Amniotic stem cell (primary cell): ENCODE data around the gene LARGE1.

Experiments used
- DNase-seq: peaks from one replicate; lab custom pipeline; 2025; lab: John Stamatoyannopoulos, UW

The LARGE1 gene

DNA sequence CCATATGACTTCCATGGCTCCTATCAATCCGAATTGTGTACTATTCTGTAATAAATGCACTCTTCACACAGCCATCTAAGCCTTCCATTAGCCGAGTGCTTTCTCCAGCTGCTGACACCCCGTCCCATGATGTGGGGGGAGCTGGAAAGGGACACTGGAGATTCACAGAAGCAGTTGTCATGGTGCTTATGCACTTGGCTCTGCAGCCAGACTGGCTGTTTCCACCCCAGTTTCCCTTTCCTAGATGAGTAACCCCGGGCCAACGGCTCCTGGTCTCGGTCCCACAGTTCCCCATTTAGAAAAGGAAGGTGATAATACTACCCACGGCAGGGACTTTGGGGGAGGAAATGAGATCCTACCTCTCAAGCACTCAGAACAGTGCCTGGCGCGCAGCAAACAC is 617.2 kb downstream of the LARGE1 start:
- no peak for DNase-seq

DNA sequence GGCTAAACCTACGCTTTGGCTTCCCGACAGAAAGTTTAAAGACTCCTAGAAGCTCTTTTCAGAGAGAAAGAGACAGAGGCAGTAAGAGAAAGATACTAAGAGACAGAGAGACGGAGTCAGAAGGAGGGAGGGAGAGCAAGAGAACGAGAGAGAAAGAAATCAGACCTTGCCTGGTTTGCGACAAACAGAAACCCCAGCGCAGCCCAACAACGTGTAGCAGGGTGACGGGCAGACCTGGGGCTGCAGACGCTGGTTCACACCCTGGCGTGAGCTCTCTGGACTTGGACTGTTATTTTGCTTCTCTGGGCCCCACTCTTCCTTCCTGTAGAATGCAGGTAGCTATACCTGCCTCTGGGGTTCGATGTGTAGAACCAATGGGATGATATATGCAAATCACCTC is 617.7 kb downstream of the LARGE1 start:
- no peak for DNase-seq

DNA sequence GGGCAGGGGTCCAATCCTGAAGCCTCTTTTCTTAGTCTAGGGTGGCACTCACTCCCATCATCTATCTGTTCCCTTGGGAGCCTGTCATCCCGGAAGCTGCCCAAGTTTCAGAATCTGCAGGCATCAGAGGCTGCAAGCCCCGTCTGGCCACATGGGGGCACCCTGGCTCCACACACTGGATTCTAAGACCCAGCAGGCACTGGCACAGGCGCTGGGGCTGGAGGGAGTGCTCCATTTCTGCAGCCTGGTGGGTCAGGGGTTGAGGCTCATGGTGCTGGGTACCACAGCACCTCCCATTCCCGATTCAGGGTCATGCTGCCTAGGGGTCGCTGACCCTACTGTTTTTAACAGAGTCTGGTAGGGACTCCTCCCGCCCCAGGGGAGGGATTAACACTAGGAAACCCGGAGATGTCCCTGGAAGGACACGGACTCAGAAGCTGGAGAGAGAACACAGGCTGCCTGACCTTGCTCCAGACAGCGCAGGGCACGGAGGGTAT is 618.2 kb downstream of the LARGE1 start:
- DNase-seq = peak; percentile 71

DNA sequence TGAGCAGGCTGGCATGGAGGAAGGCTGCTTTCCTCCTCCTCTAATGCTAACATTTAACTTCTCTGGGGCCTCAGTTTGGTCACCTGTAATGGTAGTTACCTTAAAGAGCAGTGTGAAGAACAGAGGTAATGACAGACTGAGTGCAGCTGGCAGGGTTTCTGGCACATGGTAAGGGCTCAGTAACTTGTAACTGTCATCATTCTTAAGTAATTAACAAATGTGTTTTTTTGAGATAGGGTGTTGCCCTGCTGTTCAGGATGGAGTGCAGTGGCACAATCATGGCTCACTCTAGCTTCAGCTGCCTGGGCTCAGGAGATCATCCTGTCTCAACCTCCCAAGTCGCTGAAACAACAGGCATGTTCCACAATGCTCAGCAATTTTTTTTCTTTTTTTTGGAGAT is 620.1 kb downstream of the LARGE1 start:
- no peak for DNase-seq

DNA sequence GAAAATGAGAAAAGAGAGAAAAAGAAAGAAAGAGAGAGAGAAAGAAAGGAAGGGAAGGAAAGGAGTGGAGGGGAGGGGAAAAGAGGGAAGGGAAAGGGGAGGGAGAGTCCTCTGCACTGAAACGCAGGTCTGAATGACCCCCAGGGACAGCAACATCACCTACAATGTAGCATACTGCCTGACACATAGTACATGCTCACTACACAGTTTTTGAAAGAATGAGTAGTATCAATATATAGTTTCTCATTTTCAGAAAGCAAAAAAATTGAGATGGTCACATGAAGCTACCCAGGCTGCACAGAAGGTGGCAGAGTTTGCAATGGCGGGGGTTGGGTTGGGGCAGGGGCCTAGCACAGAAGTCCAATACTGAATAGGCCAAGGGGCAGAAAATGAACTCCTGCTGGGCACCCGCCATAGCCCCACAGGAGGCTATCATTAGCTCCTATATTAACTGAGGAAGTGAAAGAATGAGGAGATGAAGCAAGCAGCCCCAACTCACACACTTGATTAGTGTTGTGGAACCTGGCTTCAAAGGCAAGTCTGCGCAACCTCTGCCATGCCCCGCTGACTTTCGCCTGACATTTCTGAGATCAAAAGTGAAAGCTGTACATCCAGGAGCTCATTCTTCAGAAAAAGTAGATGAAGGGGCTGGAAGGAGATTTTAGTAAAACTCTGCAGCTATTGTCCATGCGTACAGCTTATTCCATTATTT is 620.9 kb downstream of the LARGE1 start:
- no peak for DNase-seq

DNA sequence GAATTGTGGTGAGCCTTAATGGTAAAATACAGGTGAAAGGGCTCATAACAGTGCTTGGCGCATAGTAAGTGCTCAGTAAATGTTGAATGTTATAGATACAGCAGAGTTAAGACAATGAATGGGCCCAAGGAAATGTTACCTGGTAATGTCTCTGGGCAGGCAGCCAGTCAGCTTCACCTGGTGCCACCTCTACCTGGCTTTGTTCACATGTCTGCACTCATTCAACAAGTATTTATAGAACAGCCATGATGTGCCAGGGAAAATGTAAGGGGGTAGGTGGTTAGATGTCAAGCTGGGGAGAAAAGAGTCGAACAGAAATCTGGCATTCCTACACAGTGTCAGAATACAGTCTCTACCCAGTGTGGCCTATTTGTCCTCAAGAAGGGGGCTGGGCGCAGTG is 623.3 kb downstream of the LARGE1 start:
- no peak for DNase-seq

DNA sequence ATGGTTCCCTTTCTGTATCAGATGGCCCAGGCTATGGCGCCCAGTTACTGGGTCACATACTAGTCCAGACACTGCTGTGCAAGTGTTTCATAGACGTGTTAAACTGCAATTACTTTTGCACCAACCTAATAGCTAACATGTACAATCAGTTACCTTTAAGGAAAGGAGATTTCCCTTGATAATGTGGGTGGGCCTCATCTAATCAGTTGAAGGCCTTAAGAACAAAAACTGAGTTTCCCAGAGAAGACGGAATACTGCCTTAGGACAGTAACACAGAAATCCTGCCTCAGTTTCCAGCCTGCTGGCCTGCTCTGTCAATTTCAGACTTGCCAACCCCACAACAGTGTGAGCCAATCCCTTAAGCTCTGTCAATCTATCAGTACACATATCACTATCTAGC is 632.2 kb downstream of the LARGE1 start:
- no peak for DNase-seq

DNA sequence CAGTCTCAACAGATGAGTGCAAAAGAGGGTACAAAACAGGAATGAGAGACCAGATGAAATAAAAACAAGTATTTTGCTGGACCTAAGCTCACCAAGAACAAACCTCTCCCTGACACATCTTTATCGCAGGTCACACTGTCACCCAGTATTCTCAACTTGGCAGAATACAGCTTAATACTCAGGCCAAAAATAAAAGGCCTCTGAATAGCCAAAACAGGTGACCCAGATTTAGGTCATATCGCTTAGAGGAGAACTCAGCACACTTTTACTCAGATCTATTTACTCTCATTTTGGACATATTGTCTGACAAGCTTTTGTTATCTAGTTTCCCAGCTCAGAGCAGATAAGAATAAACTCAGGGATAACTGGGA is 645.2 kb downstream of the LARGE1 start:
- DNase-seq = no peak

DNA sequence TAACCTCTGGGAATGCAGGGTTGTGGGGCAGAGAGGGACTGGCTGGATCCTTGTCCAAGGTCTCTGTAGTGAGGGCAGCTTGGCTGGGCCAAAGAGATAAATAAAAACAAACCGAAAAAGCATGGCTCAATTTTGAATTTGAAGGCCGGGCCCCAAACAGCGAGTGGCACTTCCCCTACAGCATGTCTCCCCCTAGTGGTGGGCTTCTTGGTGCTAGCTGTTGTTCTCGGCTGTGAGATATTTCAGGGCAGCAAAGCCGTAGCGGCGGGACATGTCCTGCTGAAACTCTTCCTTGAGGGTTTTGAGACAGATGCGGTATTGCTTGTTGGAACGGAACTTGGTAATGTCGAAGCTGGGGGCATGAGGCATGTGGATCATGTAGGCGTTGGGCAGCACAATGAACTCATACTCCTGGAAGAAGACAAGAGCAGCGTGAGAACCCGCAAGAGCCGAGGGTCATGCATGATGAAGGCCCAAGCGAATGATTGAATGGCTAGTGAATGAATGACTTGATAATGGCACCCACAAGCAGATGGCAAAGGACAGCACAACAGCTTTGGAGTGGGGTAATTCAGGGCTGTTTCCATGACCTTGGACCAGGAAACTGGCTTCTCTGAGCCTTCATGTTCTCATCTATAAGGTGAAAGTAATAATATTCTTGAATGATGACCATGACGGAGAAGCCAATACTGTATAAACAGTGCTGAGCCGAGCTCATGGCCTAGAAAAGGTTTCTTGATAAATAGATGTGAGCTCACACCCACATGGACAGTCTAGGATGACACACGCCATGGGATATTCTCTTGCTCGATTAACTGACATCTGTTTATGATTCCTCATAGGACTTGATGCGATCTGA is 645.8 kb downstream of the LARGE1 start:
- DNase-seq = no peak

DNA sequence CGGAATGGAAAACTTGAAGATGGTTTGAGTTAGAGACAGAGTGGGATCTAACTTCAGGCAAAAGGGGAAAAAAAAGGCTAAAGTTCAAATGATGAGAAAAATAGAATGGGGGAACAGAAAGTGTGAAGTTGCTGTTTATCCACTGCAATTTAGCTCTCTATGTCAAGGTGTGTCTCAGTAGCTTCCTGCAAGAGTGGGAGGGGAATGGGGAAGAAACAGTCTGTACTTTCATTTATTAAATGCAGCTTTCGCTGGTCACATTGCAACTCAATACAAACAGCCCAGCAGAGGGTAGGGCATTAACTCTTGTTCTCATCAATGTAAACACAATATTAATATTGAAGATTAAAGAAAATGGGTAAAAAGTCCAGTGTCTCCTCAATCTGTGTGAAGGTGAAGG is 647.4 kb downstream of the LARGE1 start:
- no peak for DNase-seq

DNA sequence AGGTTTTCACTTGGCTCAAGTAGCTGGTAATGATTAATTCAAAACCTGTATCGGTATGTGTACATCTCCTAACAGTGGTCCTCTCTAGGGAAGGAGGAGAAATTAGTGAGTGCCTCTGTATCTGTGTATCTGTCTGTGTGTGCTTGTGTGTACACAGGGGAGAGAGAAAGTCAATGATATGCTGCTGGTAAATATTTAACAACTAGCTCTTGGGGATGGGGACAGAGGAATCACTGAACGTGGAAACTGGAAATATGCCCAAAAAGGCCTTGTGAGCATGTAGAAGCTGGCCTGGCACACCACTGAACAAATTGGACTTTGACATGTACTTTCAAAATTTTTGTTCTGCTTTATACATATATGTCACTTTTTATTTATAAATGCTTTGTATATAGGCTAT is 648.1 kb downstream of the LARGE1 start:
- DNase-seq = no peak

DNA sequence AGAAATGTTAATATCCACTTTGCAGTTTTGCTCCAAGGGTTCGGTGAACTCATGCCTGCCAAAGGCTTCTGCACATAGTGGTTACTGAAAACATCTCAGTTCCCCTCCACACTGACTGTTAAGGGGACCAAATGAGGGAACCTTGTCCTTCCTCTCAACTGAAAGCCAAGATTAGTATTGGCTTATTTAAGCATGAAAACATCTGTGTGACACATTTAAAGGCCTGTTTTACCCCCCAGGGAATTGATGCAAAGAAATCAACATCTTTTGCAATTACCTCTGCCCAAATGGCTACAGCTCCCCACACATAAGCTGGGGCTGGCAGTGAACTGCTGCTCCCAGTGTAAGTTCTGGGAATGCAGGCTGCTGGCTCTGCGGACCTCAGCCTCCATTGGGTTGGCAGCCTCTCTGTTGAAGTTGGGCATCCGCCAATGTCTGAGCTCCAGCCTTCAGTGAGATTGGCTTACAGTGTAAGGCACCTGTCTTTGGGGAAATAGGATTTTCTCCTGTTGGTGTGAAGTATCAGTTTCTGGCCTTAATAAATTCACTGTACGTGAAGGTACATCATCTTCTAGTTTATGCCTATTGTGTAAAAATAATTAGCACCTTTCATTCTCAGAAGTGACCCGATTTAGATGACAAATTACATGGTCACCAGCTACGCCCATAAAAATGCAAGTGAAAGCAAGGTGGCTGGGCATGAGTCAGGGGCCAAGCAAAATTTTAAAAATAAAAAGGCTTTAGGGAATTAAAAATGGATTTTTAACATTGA is 648.7 kb downstream of the LARGE1 start:
- no peak for DNase-seq

DNA sequence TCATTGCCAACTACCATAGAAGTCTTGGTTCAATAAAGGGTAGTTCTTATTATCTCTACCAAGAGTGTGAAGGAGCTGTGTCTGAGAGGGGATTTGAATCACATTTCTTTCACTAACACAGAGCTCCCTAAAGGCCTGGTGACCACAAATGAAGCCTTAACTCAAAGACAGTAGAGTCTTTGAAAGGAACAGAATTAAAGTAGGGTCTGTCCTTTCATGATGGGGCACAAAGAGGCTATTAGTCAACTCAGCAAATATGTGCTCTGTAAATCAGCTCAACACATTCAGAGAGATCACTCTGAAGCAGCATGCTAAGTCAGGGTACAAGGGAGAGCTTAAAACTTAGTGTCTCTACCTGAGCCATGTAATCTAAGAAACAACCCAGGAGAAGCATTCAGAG is 649.7 kb downstream of the LARGE1 start:
- no peak for DNase-seq

DNA sequence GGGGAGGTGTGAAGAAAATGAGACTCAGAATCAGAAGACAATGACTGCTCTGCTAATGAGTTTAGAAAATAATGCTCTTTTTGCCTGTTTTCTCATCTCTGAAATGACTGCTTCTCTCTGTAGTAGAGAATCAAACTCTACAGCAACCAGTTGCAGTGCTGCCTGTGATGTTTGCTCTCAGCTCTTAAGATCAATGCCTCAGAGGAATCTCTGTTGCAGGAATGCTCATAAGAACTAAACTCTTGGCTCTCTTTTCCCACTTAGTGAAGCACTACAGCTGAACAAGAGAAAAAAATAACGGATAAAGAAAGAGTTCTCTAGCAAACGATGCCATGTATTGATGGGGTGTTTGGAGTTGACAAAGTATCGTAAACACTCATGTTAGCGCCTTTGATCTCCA is 658.6 kb downstream of the LARGE1 start:
- no peak for DNase-seq

DNA sequence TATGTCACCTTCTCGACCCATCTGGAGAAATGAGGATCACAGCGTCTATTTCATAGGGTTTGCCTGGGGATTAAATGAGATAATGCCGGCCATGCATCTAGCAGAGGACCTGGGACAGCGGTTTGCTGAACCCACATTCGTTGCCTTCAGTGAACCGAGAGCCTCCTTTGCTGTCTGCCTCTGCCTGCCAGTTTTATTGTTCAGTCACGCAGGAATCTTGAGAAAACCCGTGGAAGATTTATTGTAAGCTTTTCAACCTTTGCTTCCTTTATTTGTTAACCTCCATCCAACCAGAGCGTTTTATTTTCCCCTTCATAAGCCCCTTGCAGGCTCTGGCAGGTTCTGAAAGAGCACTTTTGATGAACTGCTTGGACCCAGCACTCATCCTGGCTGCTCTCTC is 659.8 kb downstream of the LARGE1 start:
- no peak for DNase-seq

DNA sequence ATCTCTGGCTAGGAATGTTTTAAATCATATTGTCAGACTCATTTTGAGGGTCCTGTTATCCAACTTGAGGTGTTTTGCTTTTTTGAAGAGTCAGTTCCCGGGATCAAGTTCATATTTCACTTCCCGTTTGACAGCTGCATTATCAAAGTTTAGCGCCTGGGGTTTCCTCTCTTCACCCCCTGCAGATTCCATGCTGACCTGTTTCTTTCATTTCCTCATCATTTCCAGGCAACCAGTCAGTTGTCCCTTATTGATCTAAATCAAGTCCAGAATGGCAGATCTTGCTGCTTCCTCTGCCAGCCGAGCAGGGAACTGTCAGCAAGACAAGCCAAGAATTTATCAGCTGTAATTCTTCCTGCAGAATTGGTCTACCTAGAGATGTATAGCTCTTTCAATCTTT is 664.5 kb downstream of the LARGE1 start:
- no peak for DNase-seq

DNA sequence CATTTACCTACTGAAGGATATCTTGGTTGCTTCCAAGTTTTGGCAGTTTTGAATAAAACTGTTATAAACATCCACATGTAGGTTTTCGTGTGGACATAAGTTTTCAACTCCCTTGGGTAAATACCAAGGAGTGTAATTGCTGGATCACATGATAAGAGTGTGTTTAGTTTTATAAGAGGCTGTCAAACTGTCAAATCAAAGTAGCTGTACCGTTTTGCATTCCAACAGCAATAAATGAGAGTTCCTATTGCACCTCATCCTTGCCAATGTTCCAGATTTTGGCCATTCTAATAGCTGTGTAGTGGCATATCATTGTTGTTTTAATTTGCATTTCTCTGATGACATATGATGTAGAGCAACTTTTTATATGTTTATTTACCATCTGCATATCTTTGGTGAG is 671.3 kb downstream of the LARGE1 start:
- no peak for DNase-seq

DNA sequence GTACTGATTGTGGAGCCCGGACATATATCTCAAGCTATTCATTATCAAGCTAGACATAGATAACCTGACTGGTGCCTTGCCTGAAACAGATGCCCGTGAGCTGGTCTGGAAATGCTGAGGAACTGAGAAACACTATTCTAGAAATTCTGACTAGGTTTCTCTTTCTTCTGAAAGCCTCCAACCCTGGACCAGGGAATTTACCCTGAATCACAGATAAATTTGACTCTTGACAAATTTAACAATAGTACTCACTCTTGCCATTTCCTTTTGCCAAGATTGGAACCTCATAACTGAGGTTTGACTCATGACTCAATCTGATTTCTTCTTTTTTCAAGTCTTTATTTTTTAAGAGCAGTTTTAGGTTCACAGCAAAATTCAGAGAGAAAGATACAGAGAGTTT is 672.5 kb downstream of the LARGE1 start:
- peak; percentile 14 for DNase-seq

DNA sequence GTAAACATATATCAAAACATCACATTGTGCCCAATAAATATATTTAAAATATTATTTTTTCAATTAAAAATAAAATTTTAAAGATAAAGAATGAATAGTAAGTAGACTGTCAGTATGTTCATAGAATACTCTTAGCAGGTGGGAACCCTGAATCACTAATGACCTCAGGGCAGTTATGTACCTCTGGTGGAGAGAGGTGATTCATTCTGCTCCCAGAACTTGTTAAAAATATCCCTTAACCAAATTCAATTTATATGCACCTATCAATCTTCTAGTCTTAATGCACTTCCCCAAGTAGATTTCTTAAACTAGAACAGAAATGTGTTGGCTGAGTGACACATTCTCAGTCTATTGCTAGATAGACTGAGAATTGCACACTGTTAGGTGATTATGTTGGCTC is 678.2 kb downstream of the LARGE1 start:
- no peak for DNase-seq

DNA sequence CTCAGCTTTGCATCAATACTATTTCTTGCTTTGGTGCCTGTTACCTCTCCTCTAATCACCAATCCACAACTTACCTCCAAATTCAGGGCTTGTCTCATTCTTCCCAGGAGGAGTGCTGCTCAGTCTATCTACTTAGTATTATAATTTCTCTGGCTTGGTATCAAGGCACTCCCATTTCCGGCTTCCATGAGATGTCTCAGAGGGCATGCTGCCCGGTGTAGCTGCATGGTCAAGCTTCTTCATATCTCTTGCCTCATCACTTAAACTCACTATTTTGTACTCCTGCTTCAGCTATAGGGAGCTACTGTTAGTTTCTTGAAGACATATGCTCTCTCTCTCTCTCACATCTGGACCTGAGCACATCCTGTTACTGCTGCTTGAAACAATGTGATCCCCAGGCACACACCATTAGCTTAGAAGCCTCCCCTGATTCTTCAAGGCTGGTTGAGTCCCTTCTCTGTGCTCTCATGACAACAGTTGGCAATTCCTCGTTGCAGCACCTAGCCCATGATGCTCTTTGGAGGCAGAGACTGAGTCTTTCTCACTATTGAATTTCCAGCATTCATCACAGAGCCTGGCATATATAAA is 679.3 kb downstream of the LARGE1 start:
- DNase-seq = no peak

DNA sequence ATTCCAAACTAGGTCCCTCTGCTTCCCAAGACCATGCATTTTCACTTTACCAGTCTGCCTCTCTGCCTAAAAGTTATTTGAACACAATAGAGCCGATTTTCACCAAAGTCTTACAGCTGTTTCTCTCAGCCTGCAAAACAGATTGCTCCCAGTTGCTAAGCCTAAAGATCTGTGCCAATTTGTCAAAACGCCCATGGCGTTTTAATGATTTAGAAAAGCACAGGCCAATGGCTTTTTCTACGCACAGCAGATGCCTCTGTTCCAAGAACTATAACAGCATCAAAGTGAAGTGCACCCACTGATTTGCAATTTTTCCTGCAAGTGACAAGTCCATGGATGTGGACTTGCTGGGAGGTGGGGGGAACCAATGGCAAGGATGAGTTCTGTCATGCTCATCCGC is 688.2 kb downstream of the LARGE1 start:
- no peak for DNase-seq

DNA sequence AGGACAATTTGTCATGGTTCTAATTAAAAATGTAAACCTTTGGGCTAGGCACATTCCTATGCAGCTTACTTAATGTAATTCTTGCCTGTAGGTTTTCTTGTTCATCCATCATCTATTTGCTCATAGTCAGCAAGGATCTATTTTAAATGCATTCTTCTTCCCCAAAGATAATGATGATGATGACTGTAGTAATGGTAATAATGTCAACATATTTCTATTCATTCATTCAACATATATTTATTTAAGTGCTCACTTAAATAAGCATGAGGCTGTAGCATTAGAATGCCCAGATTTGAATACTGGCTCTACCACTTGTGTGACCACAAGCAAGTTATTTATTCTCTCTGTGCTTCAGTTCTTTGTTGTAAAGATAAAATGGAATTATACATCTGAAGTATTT is 692.5 kb downstream of the LARGE1 start:
- DNase-seq = peak; percentile 25
